Tibial nerve (tissue), 4 donors: ENCODE data around the gene CXCL14. TPM values are rescaled to one million over a fixed set of nuclear protein-coding genes. Genes with fewer than 3 reads are reported as not detected.

Source experiments
- DNase-seq, 2 donors: peaks; one replicate each; pipeline ENCODE4 v3.0.0-alpha.2; 2019; ENCODE audit warnings: low spot score in 2 of 2
- H3K27ac ChIP-seq, 4 donors: fragments of 200-600 bp; sonication (generic) in 3 of 4; one replicate each; pipeline ENCODE4 v1.5.1; 2017 to 2019; ENCODE audit warnings: mild to moderate bottlenecking in 1 of 4
- H3K27me3 ChIP-seq, 2 donors: fragments of 200-600 bp; sonication (generic) in 1 of 2; one replicate each; pipeline versions ENCODE4 v1.5.1 to v1.6.0; 2017 to 2019
- H3K36me3 ChIP-seq, 3 donors: fragments of 200-600 bp; sonication (generic); one replicate each; pipeline ENCODE4 v1.5.1; 2018 to 2019
- H3K4me1 ChIP-seq, 4 donors: fragments of 200-600 bp; sonication (generic) in 3 of 4; one replicate each; pipeline ENCODE4 v1.5.1; 2017 to 2019
- H3K4me3 ChIP-seq, 4 donors: fragments of 200-600 bp; sonication (generic) in 3 of 4; one replicate each; pipeline ENCODE4 v1.5.1; 2017 to 2019; ENCODE audit warnings: mild to moderate bottlenecking in 1 of 4, moderate library complexity in 1 of 4
- H3K9me3 ChIP-seq, 4 donors: fragments of 200-600 bp; sonication (generic) in 3 of 4; one replicate each; pipeline ENCODE4 v1.5.1; 2017 to 2019
- EP300 ChIP-seq, 2 donors: sonication (generic); formaldehyde crosslinking; IDR thresholded peaks; one replicate each; pipeline ENCODE4 v1.6.1; 2017; ENCODE audit warnings: antibody characterized with exemption in 2 of 2, mild to moderate bottlenecking in 1 of 2
- POLR2A ChIP-seq, 2 donors: fragments of 450-650 bp; IDR thresholded peaks; one replicate each; pipeline ENCODE4 v1.6.1; 2017; ENCODE audit warnings: antibody characterized with exemption in 2 of 2, mild to moderate bottlenecking in 2 of 2, moderate library complexity in 2 of 2
- WGBS, 2 donors: methylation state at CpG; one replicate each; pipeline ENCODE4 v1.1.5; 2018; 5-methylcytosine and 5-hydroxymethylcytosine counted together
- total RNA-seq, 4 donors: library from RNA; depleted of rRNA; stranded (reverse); fragments of >200 nt; gene quantifications; one replicate each; pipeline ENCODE4 v1.1.0, GENCODE V29; 2016
- TF ChIP-seq, protein P1 (sequence below), 5 experiments: fragments of 200-600 bp in 3 of 5; fragments of 450-650 bp in 2 of 5; sonication (generic) in 3 of 5; IDR thresholded peaks; one replicate each; pipeline ENCODE4 v1.5.1; 2016 to 2019; ENCODE audit warnings: antibody characterized with exemption in 5 of 5, mild to moderate bottlenecking in 3 of 5, moderate library complexity in 2 of 5

CXCL14 gene
- total RNA-seq, 4 donors from 2014 or later = 76.5 to 171 (median 111) TPM

DNA sequence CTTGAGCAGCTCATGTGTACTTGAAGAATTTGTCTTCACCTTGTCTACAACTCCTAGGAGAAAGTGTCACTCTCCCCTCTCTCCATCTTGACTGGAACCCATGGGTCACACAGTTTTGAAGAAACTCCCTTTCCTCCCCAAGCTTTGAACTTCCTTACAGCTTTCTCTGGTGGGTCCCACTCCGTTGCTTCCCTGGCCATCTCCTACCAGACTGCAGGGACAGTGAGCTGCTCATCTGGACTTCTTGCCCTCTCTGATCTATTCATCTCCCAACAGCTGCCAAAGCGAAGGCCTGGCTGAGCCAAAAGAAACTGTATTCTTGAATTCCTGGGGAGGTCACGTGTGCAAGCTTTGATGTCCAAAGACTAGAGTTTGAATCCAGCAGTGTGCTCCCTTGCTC, 22.7 kb upstream of the CXCL14 start:
- no peak for DNase-seq
- WGBS, 2 donors = 75 to 78% methylated on average over 3 of the region's 3 CpGs
- no peaks in the 10 kb centered on the region for H3K9me3 ChIP-seq
- TF ChIP-seq, protein P1, sequence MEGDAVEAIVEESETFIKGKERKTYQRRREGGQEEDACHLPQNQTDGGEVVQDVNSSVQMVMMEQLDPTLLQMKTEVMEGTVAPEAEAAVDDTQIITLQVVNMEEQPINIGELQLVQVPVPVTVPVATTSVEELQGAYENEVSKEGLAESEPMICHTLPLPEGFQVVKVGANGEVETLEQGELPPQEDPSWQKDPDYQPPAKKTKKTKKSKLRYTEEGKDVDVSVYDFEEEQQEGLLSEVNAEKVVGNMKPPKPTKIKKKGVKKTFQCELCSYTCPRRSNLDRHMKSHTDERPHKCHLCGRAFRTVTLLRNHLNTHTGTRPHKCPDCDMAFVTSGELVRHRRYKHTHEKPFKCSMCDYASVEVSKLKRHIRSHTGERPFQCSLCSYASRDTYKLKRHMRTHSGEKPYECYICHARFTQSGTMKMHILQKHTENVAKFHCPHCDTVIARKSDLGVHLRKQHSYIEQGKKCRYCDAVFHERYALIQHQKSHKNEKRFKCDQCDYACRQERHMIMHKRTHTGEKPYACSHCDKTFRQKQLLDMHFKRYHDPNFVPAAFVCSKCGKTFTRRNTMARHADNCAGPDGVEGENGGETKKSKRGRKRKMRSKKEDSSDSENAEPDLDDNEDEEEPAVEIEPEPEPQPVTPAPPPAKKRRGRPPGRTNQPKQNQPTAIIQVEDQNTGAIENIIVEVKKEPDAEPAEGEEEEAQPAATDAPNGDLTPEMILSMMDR (IDR thresholded peaks at IDR 0.05) = no peak
- TF ChIP-seq EP300 (IDR thresholded peaks at IDR 0.05) = no peak
- TF ChIP-seq POLR2A (IDR thresholded peaks at IDR 0.05) = no peak
- H3K4me1 ChIP-seq = no peaks in the 10 kb centered on the region
- H3K27ac ChIP-seq = no peak overlapping the region
- H3K4me3 ChIP-seq = no peak overlapping the region
- no peaks in the 10 kb centered on the region for H3K36me3 ChIP-seq
- H3K27me3 ChIP-seq = no peaks in the 10 kb centered on the region

- no peak for DNase-seq
- WGBS, 2 donors = 91 to 93% methylated on average over 6 of the region's 6 CpGs
- TF ChIP-seq, protein P1 (IDR thresholded peaks at IDR 0.05) = no peak
- TF ChIP-seq POLR2A (IDR thresholded peaks at IDR 0.05) (no peak), EP300 (IDR thresholded peaks at IDR 0.05) (no peak)
Measured at GRCh38 chr5:135600971-135601381, 22.2 kb upstream of the CXCL14 start.

DNA sequence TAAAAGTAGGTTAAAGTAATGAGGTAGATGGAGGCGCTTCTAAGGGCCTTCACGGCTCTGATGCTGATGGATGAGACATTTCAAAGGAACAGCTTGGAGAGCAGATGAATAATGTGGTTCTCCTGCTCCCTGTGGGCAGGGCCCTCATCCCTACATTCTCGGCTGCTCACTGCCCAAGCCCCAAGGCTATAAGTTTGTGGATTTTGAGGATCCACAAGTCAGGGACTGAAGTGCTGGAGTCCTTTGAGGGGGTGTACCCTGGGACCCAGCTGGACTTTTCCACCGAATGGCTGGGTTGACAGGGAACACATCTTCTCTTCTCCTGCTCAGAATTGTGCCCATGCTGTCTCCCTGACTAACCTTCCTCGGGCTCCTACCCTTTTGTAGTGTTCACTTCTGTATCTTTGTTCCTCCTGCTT, 21.4 kb upstream of the CXCL14 start:
- TF ChIP-seq, protein P1 (IDR thresholded peaks at IDR 0.05) = no peak
- no peaks in the 10 kb centered on the region for H3K36me3 ChIP-seq
- DNase-seq = no peak
- H3K4me1 ChIP-seq = no peaks in the 10 kb centered on the region
- H3K27ac ChIP-seq = no peak overlapping the region
- no peak overlapping the region for H3K4me3 ChIP-seq
- H3K27me3 ChIP-seq = no peaks in the 10 kb centered on the region
- H3K9me3 ChIP-seq = no peaks in the 10 kb centered on the region
- 75 to 76% methylated on average over 5 of the region's 5 CpGs for WGBS, 2 donors

More at GRCh38 chr5:135600971-135601381, 22.2 kb upstream of the CXCL14 start:
- Histone ChIP-seq H3K27ac (no peak overlapping the region), H3K4me3 (no peak overlapping the region), H3K9me3 (no peaks in the 10 kb centered on the region), H3K4me1 (no peaks in the 10 kb centered on the region), H3K27me3 (no peaks in the 10 kb centered on the region), H3K36me3 (no peaks in the 10 kb centered on the region)

- DNase-seq = no peak
- Histone ChIP-seq H3K4me1 (no peaks in the 10 kb centered on the region), H3K27me3 (no peaks in the 10 kb centered on the region), H3K9me3 (no peaks in the 10 kb centered on the region), H3K27ac (no peak overlapping the region), H3K4me3 (no peak overlapping the region), H3K36me3 (no peaks in the 10 kb centered on the region)
- TF ChIP-seq POLR2A (IDR thresholded peaks at IDR 0.05) (no peak), EP300 (IDR thresholded peaks at IDR 0.05) (no peak)
- TF ChIP-seq, protein P1 (IDR thresholded peaks at IDR 0.05) = no peak
- 79 to 83% methylated on average over 6 of the region's 6 CpGs for WGBS, 2 donors
Measured at GRCh38 chr5:135599421-135600151, 20.8 kb upstream of the CXCL14 start.

DNA sequence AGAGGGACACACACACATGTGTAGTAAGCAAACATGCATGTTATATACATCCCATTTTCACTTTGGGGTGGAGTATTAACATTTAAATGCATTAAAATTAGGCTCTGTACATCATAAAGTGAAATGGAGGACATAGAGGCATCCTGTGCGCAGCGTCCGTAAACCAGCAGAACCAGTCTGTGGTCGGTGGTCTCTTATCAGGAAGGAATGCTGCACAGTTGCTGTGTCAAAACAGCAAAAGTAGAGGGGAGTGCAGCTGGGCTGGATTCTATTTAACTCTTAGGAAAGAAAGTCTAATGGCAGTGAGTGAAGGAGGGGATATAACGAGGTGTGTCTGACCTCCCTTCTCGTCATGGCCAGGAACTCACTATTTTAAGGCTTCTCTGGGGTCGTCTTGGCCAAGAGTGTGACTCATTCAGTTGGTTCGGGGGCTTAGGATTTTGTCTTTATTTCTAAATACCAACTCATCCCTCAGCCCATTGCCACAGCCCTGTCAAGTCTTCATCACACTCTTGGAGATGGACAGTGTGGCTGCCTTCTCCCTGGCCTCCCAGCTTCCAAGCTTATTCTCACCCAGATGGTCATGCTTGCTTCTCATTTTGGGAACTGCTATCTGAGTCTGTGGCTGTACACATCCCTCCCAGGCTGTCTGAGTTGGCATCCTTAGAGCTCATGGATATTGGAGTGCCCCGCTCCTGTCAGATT, 20.1 kb upstream of the CXCL14 start:
- no peaks in the 10 kb centered on the region for H3K9me3 ChIP-seq

More for the DNA sequence above, 20.1 kb upstream of the CXCL14 start:
- Histone ChIP-seq H3K4me3 (no peak overlapping the region), H3K27ac (no peak overlapping the region), H3K36me3 (no peaks in the 10 kb centered on the region), H3K27me3 (no peaks in the 10 kb centered on the region), H3K4me1 (no peaks in the 10 kb centered on the region)
- TF ChIP-seq, protein P1 (IDR thresholded peaks at IDR 0.05) = no peak
- TF ChIP-seq POLR2A (IDR thresholded peaks at IDR 0.05) = no peak
- no peak for TF ChIP-seq EP300 (IDR thresholded peaks at IDR 0.05)
- no peak for DNase-seq
- WGBS, 2 donors = 74 to 76% methylated on average over 9 of the region's 9 CpGs
